Mucosa of descending colon (tissue), 3 donors: ENCODE data around the gene ANKRD44. TPM values are rescaled to one million over a fixed set of nuclear protein-coding genes. Genes with fewer than 3 reads are reported as not detected.

Experiments
- ATAC-seq: fragments of 200-7000 bp; cut with Tn5 transposase; one replicate; pipeline ENCODE4 v1.9.1; 2020; ENCODE audit warnings: mild to moderate bottlenecking, moderate library complexity
- DNase-seq, 3 donors: peaks; one replicate each; pipeline ENCODE4 v3.0.0-alpha.2; 2020
- H3K36me3 ChIP-seq: fragments of 200-600 bp; one replicate; pipeline ENCODE4 v1.8.0; 2021; ENCODE audit warnings: low read depth, mild to moderate bottlenecking
- H3K4me1 ChIP-seq: fragments of 200-600 bp; one replicate; pipeline ENCODE4 v1.8.0; 2021; ENCODE audit warnings: low read depth, mild to moderate bottlenecking
- H3K4me3 ChIP-seq: fragments of 200-600 bp; one replicate; pipeline ENCODE4 v1.8.0; 2021; ENCODE audit warnings: mild to moderate bottlenecking
- H3K9me3 ChIP-seq: fragments of 200-600 bp; one replicate; pipeline ENCODE4 v1.8.0; 2021; ENCODE audit warnings: mild to moderate bottlenecking
- intact Hi-C, 2 donors: fragments of 100-400 bp; cut with DNase I in 1 of 2; cut with micrococcal nuclease in 1 of 2; formaldehyde crosslinking; loops; one replicate each; pipeline versions ENCODE4 v1.11.0 to v1.11.1; 2022; cut with DNase I, micrococcal nuclease
- total RNA-seq, 3 donors: library from RNA; stranded (reverse); fragmentation: NEBNext Ultra II Directional in 2 of 3; extraction: Animal tissue kit (Norgen Biotek cat#: 25700) in 2 of 3; gene quantifications; one replicate each; pipeline versions ENCODE4 v1.2.1 to v1.2.4, GENCODE V29; 2021 to 2023
- TF ChIP-seq, protein P1 (sequence below): fragments of 200-600 bp; IDR thresholded peaks from one replicate; pipeline ENCODE4 v1.8.0; 2022; ENCODE audit warnings: antibody characterized with exemption, mild to moderate bottlenecking
- donor health status: DM: no; HTN: no; CAD: no; lungs with moderate emphysema.
- donor health status: DM: no; HTN: no; CAD: no.
- donor health status: DM: no; HTN: yes; CAD: no.

Gene ANKRD44
- total RNA-seq, 3 donors from 2014 or later, result 9.7 to 25.7 (median 13.7) TPM

DNA sequence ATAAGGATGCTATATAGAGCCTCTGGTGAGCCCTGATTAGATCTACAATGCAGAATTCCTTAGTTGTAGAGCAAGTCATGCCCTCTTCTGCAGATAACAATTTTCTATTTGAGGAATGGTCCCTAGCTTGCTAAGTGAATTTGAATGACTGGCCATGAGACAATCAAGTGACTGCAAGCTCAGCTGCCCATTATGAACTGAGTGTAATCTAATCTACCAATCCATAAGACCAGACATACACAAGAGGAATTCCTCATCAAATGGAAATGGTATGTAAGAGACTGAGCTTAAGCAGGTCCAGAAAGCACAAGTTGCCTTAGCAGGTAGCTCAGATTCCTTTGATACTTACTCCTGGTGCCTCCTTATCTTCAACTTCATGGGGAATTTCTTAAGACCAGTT lies 4.8 kb upstream of the ANKRD44 start:
- TF ChIP-seq, protein P1, sequence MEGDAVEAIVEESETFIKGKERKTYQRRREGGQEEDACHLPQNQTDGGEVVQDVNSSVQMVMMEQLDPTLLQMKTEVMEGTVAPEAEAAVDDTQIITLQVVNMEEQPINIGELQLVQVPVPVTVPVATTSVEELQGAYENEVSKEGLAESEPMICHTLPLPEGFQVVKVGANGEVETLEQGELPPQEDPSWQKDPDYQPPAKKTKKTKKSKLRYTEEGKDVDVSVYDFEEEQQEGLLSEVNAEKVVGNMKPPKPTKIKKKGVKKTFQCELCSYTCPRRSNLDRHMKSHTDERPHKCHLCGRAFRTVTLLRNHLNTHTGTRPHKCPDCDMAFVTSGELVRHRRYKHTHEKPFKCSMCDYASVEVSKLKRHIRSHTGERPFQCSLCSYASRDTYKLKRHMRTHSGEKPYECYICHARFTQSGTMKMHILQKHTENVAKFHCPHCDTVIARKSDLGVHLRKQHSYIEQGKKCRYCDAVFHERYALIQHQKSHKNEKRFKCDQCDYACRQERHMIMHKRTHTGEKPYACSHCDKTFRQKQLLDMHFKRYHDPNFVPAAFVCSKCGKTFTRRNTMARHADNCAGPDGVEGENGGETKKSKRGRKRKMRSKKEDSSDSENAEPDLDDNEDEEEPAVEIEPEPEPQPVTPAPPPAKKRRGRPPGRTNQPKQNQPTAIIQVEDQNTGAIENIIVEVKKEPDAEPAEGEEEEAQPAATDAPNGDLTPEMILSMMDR, result no peak
- Histone ChIP-seq H3K36me3 (no peaks in the 10 kb centered on the region), H3K9me3 (no peaks in the 10 kb centered on the region), H3K4me1 (peaks cover 4% of the 10 kb centered on the region), H3K4me3 (no peak overlapping the region)
- DNase-seq, result no peak
- no peak for ATAC-seq
- intact Hi-C loops, result no loop called here

DNA sequence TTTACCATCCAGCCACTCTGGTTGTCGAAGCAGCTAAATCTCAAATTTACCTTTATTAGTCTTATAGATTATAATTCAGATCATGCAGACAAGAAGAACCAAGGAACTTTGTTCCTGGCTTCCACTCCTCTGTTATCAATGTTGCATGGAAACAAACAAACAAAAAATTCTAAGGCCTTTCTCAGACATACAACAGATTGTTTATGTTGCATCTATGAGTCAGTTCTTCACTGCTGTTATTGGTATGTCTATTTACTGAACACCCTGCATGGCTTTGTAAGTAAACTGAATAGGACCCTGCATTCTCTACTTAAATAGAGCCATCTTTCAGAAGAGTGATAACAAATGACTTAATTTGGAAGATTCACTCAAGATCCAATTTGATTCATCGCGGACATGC lies 1.6 kb upstream of the ANKRD44 start:
- Histone ChIP-seq H3K4me1 (peaks cover 6% of the 10 kb centered on the region), H3K4me3 (no peak overlapping the region), H3K9me3 (no peaks in the 10 kb centered on the region), H3K36me3 (no peaks in the 10 kb centered on the region)
- DNase-seq (no peak), ATAC-seq (no peak)
- TF ChIP-seq, protein P1, result no peak
- intact Hi-C loops, result no loop called here

DNA sequence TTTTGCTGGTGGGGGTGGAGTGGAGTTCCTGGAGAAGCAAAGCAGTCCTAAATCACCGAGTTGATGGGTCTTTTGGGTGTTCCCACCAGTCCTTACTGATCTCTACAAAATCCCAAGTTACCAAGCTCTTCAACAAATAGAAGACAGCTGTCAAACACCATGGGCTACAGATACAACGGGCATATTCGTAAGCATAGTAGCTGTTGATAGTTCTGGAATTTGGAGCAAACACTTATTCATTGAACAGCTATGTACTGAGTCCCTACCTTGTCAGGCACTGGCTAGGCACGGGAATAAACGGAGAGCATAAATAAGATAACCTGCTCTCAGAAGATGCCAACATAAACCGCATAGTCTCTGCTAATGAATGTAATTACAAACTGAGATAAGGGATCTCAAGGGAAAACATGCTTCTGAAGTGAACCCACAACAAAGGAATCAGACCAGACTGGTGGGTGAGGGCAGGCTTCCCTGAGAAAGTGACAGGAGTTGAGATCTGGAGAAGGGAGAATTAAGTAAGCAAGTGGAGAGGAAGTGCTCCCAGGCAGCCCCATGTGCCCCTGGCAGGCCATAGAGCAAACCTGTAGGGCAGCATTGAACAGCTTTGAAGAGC lies 947 bp upstream of the ANKRD44 start:
- ATAC-seq, result no peak
- intact Hi-C loops, result no loop called here
- Histone ChIP-seq H3K4me3 (no peak overlapping the region), H3K9me3 (no peaks in the 10 kb centered on the region), H3K36me3 (no peaks in the 10 kb centered on the region), H3K4me1 (peaks cover 6% of the 10 kb centered on the region)
- no peak for DNase-seq
- TF ChIP-seq, protein P1, result no peak

DNA sequence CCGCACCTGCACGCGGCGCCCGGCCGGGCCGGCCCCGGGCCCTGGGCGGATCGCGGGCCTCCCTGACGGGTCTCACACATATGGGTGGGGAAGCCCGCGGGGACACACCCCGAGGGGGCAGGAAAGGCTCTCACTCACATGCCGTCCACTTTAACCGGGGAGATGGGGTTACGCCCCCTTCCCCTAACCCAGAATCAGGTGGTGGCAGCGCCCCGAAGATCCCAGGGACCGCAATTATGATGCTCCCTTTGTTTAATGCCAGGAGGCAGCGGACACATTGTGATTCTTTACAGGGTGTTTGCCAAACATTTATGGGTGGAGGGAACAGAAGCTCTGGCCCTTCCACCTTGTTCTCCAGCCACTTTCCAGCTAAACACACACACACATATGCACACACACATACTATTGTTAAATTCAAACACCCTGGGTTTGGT lies 424 bp upstream of the ANKRD44 start:
- no peaks in the 10 kb centered on the region for H3K36me3 ChIP-seq
- no peak overlapping the region for H3K4me3 ChIP-seq
- ATAC-seq (no peak), DNase-seq (no peak)
- H3K4me1 ChIP-seq, result peaks cover 6% of the 10 kb centered on the region
- intact Hi-C loops, result no loop called here
- H3K9me3 ChIP-seq, result no peaks in the 10 kb centered on the region
- TF ChIP-seq, protein P1, result no peak

DNA sequence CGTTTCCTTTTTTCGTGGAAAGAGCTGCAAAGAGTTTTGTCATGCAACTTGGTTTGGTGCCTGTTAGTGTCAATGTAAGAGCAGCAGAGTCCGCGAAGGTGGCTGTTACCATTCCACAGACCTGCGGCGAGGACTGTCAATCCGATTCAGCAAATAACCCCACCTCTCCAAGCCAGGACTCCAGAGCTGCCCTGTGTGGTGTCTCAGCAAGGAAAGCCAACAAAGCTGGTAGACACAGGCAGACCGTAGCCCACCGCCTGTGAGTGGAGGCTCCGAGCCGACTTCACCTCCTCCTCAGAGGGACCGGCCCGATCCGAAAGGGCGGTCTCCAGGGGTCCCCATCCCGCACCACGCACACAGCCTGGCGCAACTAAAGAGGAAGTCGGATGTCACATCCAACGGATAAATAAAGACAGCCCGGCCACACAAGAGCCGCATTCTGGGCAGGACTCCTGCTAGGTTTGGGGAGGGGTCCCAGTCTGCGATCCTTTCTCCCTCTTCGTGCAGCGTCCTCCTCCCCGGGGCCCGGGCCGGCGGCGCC lies 819 bp downstream of the ANKRD44 start:
- H3K4me3 ChIP-seq, result peak overlapping the region; percentile 40
- H3K9me3 ChIP-seq, result no peaks in the 10 kb centered on the region
- ATAC-seq, result peak; percentile 15
- no peaks in the 10 kb centered on the region for H3K36me3 ChIP-seq
- intact Hi-C loops, result loop anchor here (5.0 kb wide), 2 partner anchors 112 to 117 kb away; no protein-coding TSS in a partner anchor
- H3K4me1 ChIP-seq, result peaks cover 6% of the 10 kb centered on the region
- TF ChIP-seq, protein P1, result no peak
- DNase-seq, result peak; percentile 52 to 72 (median 60)
